GM19455 (cell line): Measurements from ENCODE around the gene THAP5.

Experiments
- ATAC-seq: cut with Tn5 transposase; IDR thresholded peaks from one replicate; pipeline ENCODE4 v1.9.1; 2021; ENCODE audit not compliant: unreplicated experiment

The THAP5 gene

GRCh38 chr7:108535744-108536143, 33.8 kb downstream of the THAP5 start:
- ATAC-seq = no peak

DNA sequence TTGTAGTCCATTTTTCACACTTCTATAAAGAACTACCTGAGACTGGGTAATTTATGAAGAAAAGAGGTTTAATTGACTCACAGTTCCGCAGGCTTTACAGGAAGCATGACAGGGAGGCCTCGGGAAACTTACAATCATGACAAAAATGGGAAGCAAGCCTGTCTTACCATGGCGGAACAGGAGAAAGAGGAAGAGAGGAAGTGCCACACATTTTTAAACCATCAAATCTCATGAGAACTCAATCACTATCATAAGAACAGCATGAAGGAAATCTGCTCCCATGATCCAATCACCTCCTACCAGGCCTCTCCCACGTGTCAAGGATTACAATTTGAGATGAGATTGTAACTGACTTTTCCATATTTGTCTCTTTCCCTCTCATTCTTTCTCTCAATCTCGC, 34.2 kb downstream of the THAP5 start:
- no peak for ATAC-seq

GRCh38 chr7:108533712-108534111, 35.8 kb downstream of the THAP5 start:
- no peak for ATAC-seq

DNA sequence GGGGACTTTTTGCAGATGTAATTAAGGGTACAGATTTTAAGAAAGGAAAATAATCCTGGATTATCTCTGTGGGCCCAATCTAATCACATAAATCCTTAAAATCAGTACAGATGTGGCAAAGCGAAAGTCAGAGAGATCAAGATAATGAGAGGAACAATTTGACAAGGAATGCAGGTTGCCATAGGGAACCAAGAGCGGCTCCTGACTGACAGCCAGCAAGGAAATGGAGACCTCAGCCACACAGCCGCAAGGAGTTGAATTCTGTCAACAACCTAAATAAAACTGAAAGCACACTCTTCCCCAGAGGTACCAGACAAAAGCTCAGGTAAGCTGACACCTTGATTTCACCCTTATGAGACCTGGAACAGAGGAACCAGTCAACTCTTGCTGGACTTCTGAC, 40.2 kb downstream of the THAP5 start:
- ATAC-seq = no peak

DNA sequence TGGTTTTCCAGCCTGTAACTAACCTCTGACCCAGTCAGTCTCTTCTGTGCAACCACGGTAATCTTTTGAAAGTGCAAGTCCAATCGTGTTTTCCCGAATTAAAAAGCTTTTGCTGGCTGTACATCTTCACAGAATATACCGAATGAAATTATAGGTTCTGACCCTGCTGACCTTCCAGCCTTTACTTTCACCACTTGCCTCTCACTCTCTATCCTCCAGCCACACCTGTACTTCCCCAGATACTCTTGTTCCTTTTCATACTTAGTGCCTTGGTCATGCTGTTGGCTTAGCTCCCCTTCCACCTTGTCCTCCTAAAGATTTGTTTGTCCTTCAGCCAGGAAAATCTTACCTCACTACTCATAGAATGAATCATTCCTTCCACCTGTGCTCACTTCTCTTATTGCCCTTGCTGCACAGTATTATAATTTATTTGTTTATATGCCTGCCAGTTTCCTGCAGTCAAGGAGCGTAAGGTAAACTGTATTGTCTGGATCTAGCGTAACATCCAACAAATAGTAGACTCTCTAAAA, 41.3 kb downstream of the THAP5 start:
- no peak for ATAC-seq

DNA sequence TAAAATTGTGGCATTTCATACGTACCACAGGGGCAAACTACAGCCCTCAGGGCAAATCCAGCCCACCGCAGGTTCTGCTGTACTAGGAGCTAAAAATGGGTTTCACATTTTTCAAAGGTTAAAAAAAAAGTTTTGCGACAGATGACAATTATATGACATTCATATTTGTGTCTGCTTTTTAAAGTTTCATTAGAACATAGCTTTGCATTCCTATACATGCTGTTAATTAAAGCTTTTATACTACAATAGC, 42.8 kb downstream of the THAP5 start:
- no peak for ATAC-seq

- ATAC-seq = peak; percentile 94
These were observed 43.3 kb downstream of the THAP5 start, which contains the start of gene PNPLA8 for GRCh38 chr7:108525985-108526767. Gene PNPLA8, minus strand, starts transcription at chr7:108526135. Its CDS starts 10,644 bp downstream, at chr7:108515491.

DNA sequence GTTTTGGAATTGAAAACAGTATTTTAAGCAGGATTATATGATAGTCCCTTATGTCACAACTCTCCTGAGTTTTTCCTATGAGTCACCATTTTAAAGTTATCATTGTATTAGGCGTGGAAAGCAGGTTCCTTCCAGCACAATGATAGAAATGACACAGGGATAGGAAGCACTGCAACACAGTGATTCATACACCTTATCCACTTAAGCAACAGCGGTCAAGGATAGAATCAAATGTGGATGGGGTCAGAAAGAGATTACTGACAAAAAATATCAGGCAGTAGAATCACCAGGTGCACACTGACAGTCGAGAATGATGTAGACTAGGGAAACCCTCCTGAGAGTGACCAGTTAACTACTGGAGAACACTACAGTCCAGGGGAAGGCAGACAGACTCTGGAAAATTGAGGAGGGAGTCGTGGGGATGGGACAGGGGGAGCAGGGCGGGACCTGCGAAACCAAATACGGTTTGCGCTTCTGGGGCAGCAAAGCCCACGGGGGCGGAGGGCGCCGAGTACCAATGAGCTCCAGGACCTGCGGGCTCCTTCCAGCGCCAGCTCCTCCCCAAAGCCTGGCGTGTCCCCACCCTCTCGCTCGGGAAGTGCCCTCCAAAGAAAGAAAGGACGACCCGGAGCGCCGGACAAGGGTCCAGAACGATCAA, 44.0 kb downstream of the THAP5 start:
- peak; percentile 63 for ATAC-seq

- no peak for ATAC-seq
These were observed 46.7 kb downstream of the THAP5 start for GRCh38 chr7:108522780-108523179.

GRCh38 chr7:108517951-108518350, 51.6 kb downstream of the THAP5 start:
- no peak for ATAC-seq

GRCh38 chr7:108515630-108516029, 53.9 kb downstream of the THAP5 start:
- ATAC-seq = no peak

GRCh38 chr7:108515013-108515412, 54.5 kb downstream of the THAP5 start:
- ATAC-seq = no peak
